GM12872 (cell line): Measurements from ENCODE around the gene ZBTB20.

Source experiments
- TF ChIP-seq, protein P1 (sequence below): IDR thresholded peaks from 3 replicates; pipeline ENCODE4 v1.5.1; 2011; ENCODE audit warnings: low read depth, mild to moderate bottlenecking, low read length, moderate library complexity; ENCODE audit not compliant: insufficient read depth

The ZBTB20 gene

DNA sequence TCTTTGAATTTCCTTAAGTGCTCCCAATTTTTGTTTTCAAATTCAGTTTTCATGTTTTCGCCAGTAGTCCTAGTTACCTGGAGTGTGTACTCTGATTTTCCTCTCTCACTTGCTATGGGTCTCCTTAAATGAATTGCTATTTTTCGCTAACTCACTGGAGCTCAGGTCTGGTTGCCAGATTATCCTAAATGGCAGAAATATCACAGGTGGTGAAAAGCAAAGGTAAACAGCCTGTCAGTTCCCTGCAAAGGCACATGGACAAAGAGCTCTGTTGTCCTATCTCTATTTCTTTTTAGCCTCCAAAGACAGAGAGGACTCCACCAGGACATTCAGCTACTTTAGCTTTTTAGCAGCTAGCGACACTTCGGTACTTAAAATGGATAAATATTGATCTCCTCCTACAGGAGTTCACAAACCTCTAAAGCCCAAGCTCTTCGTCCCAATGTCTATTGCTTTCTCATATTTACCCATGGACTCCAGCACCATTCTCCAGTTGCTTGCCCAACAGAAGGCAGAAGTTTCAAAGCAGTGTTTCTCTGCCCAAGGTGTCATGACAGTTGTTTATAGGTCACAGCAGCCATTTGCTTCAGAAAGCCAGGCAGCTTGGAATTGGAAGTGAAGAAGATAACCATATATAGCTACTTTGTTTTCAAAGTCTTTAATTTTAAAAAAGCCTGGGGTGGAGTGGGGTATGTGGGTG lies 12.3 kb downstream of the ZBTB20 start:
- TF ChIP-seq, protein P1, sequence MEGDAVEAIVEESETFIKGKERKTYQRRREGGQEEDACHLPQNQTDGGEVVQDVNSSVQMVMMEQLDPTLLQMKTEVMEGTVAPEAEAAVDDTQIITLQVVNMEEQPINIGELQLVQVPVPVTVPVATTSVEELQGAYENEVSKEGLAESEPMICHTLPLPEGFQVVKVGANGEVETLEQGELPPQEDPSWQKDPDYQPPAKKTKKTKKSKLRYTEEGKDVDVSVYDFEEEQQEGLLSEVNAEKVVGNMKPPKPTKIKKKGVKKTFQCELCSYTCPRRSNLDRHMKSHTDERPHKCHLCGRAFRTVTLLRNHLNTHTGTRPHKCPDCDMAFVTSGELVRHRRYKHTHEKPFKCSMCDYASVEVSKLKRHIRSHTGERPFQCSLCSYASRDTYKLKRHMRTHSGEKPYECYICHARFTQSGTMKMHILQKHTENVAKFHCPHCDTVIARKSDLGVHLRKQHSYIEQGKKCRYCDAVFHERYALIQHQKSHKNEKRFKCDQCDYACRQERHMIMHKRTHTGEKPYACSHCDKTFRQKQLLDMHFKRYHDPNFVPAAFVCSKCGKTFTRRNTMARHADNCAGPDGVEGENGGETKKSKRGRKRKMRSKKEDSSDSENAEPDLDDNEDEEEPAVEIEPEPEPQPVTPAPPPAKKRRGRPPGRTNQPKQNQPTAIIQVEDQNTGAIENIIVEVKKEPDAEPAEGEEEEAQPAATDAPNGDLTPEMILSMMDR, result no peak

DNA sequence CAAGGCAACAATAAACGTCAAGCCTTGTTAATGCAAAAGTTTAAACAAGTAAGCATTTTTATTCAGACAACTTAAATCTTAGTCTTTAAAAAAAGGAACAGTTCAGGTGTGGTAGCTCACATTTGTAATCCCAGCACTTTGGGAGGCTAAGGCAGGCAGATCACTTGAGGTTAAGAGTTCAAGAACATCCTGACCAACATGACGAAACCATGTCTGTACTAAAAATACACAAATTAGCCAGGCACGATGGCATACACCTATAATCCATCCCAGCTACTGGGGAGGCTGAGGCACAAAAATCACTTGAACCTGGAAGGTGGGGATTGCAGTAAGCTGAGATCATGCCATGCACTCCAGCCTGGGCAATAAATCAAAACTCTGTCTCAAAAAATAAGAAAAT lies 19.9 kb downstream of the ZBTB20 start:
- TF ChIP-seq, protein P1, result no peak

DNA sequence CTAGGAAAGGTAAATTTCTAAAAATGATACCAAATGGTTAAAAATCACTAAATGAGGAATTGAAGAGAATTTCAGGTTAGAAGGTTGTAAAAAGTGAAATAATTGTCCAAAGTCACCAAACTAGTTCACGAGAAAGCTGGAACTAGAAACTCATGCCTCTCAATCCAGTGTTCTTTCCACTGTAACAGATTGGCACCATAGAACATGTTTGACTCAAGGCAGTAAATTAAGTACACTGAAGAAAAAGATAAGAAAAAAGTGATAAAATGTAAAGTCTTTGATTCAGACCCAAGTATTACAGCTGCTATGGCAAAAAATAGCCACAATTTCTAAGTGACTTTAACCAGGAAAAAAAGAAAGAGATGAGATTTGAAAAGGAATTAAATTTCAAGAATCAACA lies 26.5 kb downstream of the ZBTB20 start:
- TF ChIP-seq, protein P1, result no peak

DNA sequence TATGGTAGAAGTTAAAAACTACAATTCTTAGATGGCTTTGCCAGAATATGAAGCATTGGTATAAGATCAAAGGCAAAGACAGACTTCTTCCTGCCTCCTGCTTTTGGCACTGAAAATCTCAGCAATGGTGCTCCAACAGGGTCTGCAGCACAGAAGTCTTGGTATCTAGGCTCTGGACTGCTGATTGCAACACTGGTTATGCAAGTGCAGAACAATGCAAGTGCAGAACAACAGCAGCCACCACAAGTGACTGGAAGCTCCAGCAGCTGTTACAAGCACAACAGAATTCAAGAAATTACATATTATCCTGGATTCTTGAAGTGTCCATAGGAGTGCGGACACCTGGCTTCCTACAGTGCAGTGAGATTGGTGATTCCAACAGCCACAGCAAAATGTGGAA lies 33.7 kb downstream of the ZBTB20 start:
- TF ChIP-seq, protein P1, result no peak

DNA sequence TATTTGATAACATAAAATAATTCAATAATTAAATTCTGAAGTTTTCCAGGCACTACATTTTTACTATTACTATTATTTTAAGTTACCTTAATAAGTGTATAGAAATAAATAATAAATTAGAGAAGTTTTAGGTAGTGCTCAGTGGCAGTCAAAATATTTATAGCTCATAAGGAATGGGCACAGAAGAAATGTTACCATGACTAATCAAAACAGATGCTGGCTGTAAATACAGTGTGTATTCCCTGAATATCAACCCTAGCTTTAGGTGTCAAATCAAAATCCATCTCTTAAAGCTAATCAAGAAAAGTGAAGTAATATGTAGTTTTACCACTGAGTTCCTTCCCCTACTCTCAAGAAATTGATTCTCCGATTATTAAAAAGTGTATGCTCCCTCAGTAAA lies 35.5 kb downstream of the ZBTB20 start:
- TF ChIP-seq, protein P1, result no peak

DNA sequence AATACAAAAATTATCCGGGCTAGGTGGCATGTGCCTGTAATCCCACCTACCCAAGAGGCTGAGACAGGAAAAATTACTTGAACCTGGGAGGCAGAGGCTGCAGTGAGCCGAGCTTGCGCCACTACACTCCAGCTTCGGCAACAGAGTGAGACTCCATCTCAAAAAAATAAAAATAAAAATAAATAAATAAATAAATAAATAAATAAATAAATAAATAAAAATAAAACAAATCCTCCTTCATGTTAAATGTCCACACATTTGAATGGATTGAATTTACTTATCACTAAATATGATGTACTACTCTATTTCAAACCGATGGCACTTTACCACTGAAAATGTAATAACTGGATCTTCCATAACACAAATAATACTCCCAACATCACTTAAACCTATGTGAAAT lies 36.3 kb downstream of the ZBTB20 start:
- TF ChIP-seq, protein P1, result no peak

DNA sequence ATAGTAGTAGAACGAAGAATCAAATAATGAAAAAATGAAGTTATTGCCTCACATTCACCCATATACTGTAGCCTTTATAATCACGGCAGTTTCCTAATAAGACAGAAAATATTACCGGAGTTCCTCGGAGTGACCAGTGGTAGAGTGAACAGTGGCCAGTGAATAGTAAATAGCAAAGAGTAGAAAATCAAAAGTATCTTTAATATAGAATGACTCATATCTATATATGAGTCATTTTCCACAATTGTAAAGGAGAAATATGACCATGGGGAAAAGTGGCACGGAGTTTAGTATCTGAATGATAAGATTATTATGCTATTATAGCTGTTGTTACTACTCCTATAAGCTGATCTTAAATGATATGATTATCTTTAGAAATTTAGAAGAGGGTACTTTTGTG lies 38.5 kb downstream of the ZBTB20 start:
- TF ChIP-seq, protein P1, result no peak
